BLaER1 treated with 17β-estradiol and CSF1 and Interleukin-3, amounts not matched to agents 10 nM and 100 nM (cell line): Measurements from ENCODE around the gene NEMF.
"Not testable (repeated sequence)": the region's sequence is repeated elsewhere in the genome, so short reads cannot be mapped to it uniquely, and the experiment has no call there.

ENCODE experiments used
- H3K27ac ChIP-seq, 11 experiments: shearing (Covaris generic); formaldehyde crosslinking; 2 replicates each; pipeline ENCODE4 v1.8.1; 2022
- H3K27me3 ChIP-seq, 11 experiments: shearing (Covaris generic); formaldehyde crosslinking; 2 replicates each; pipeline ENCODE4 v1.8.1; 2022
- H3K36me3 ChIP-seq, 11 experiments: shearing (Covaris generic); formaldehyde crosslinking; 2 replicates each; pipeline ENCODE4 v1.8.1; 2022
- H3K4me1 ChIP-seq, 10 experiments: shearing (Covaris generic); formaldehyde crosslinking; 2 replicates each; pipeline ENCODE4 v1.8.1; 2022
- H3K4me2 ChIP-seq, 11 experiments: shearing (Covaris generic); formaldehyde crosslinking; 2 replicates each; pipeline ENCODE4 v1.8.1; 2022
- H3K4me3 ChIP-seq, 10 experiments: shearing (Covaris generic); formaldehyde crosslinking; 2 replicates each; pipeline ENCODE4 v1.8.1; 2022
- H3K9ac ChIP-seq, 11 experiments: shearing (Covaris generic); formaldehyde crosslinking; 2 replicates each; pipeline ENCODE4 v1.8.1; 2022
- H3K9me3 ChIP-seq, 11 experiments: shearing (Covaris generic); formaldehyde crosslinking; replicated peaks in 1 of 11; 2 replicates each; pipeline ENCODE4 v1.8.1; 2022
- H4K20me1 ChIP-seq, 11 experiments: shearing (Covaris generic); formaldehyde crosslinking; 2 replicates each; pipeline ENCODE4 v1.8.1; 2022
- Cebpa-rat ChIP-seq, 11 experiments: shearing (Covaris generic); IDR thresholded peaks; 2 replicates each; pipeline ENCODE4 v1.8.1; 2022

Gene NEMF, protein sequence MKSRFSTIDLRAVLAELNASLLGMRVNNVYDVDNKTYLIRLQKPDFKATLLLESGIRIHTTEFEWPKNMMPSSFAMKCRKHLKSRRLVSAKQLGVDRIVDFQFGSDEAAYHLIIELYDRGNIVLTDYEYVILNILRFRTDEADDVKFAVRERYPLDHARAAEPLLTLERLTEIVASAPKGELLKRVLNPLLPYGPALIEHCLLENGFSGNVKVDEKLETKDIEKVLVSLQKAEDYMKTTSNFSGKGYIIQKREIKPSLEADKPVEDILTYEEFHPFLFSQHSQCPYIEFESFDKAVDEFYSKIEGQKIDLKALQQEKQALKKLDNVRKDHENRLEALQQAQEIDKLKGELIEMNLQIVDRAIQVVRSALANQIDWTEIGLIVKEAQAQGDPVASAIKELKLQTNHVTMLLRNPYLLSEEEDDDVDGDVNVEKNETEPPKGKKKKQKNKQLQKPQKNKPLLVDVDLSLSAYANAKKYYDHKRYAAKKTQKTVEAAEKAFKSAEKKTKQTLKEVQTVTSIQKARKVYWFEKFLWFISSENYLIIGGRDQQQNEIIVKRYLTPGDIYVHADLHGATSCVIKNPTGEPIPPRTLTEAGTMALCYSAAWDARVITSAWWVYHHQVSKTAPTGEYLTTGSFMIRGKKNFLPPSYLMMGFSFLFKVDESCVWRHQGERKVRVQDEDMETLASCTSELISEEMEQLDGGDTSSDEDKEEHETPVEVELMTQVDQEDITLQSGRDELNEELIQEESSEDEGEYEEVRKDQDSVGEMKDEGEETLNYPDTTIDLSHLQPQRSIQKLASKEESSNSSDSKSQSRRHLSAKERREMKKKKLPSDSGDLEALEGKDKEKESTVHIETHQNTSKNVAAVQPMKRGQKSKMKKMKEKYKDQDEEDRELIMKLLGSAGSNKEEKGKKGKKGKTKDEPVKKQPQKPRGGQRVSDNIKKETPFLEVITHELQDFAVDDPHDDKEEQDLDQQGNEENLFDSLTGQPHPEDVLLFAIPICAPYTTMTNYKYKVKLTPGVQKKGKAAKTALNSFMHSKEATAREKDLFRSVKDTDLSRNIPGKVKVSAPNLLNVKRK

DNA sequence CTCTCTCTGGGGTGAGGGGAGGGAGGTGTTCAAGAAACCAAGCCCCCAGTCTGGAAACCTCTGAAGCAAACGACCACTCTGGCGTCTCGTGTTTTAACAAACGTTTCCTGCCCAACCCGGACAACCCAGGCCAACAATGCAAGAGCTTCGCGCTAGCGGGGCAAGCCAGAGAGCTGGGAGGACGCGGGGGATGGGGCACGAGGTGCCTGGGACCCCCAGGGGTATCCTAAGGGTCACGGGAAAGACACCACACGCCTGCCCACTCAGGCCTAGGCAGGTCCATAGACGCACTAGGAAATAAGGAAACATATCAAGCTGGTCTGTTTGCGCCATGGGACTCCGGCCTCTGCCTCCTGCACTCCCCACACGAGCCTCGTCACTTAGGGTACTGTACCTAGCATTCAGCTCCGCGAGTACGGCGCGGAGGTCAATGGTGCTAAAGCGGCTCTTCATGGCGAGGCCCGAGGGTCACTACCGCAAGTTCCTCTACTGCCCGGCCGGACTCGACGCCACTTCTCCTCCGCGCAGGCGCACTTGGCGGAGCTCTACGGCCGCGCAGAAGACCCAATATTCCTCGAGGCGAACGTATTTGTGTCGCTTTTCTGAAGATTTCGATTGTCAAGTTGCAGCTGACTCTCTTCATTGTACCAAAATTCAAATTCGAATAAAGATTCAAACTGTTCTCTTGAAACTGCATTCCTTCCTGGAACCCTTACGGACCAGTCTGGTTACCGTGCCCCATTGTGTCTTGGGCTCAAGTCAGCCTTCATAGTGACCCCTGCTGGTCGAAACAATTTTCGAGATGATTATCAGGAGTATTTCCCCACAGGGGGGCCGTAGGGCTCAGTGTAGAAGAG is at the start of gene NEMF:
Gene NEMF (minus strand): TSS at position 488 of the 857 bp plus-strand sequence. CDS start 35 bp downstream, at position 453.
- peak in 1 of 11 experiments; percentile 29; a peak in 1 of 22 replicates for TF ChIP-seq Cebpa-rat (IDR thresholded peaks at IDR 0.05)
- Histone ChIP-seq H3K27me3 (no peaks in the 10 kb centered on the region), H3K4me2 (peak within 1 kb of the TSS; percentile 57 to 84 (median 78)), H3K9ac (peak within 1 kb of the TSS; percentile 91 to 99 (median 96)), H3K4me3 (peak within 1 kb of the TSS; percentile 73 to 92 (median 80)), H3K36me3 (peaks cover 34 to 39% (median 37%) of the 10 kb centered on the region in 11 experiments), H3K27ac (peak within 1 kb of the TSS; percentile 88 to 98 (median 94)), H4K20me1 (peaks cover 0 to 39% (median 22%) of the 10 kb centered on the region in 11 experiments; a peak in 14 of 22 replicates), H3K9me3 (no peaks in the 10 kb centered on the region), H3K4me1 (peaks cover 19 to 42% (median 27%) of the 10 kb centered on the region in 10 experiments)

DNA sequence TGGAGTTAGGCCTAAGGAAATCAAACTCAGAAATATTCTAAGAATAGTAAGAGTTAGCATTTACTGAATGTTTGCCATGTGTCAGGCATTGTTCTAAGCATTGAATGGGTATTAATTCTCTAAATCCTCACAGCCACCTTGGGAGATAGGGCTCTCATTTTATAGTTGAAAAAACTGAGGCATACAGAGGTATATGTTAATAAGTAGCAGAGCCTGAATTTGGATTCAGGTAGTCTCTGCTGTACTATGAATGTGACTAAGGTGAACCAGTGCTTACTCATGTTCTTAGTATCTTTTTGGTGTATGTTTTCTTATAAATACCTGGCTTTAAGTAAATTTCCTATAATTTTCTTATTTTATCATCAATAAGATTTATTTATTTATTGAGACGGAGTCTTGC is 48.4 kb upstream of the NEMF start:
- Histone ChIP-seq H3K9me3 (no peaks in the 10 kb centered on the region), H3K4me2 (peak overlapping the region in 1 of 11 experiments; percentile 41; a peak in 3 of 22 replicates), H3K9ac (no peak overlapping the region), H4K20me1 (peaks cover 17 to 45% (median 31%) of the 10 kb centered on the region in 11 experiments; a peak in 19 of 22 replicates), H3K4me1 (peaks cover 18 to 63% (median 33%) of the 10 kb centered on the region in 10 experiments), H3K27ac (no peak overlapping the region), H3K4me3 (no peak overlapping the region), H3K36me3 (peaks cover under 1 to 38% (median 14%) of the 10 kb centered on the region in 11 experiments; a peak in 15 of 22 replicates), H3K27me3 (no peaks in the 10 kb centered on the region)
- TF ChIP-seq Cebpa-rat (IDR thresholded peaks at IDR 0.05), result no peak

DNA sequence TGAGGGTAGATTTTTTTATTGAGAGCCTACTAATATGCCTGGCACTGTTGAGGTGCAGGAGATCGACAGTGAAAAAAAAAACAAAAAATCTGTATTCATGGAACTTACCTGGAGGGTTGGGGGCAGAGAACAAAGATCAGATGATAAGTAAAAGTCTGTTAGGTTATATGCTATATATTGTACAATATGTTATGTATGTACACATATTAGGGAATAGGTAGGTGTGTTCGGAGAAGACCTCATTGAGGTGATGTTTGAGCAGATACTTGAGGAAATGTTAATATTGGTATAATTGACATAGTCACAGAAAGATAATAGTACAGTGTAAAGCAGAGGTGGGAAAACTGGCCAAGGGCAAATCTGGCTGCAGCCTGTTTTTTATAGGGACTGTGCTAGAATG is 45.9 kb upstream of the NEMF start:
- TF ChIP-seq Cebpa-rat (IDR thresholded peaks at IDR 0.05), result no peak
- Histone ChIP-seq H3K9ac (peak overlapping the region in 3 of 11 experiments; percentile 98 to 99 (median 98); a peak in 7 of 22 replicates), H3K9me3 (peaks cover 0 to 5% (median 0%) of the 10 kb centered on the region in 11 experiments; a peak in 2 of 22 replicates), H3K4me2 (peak overlapping the region in 9 of 11 experiments; percentile 22 to 98 (median 87); a peak in 14 of 22 replicates), H3K27ac (peak overlapping the region in 3 of 11 experiments; percentile 17 to 98 (median 98); a peak in 5 of 22 replicates), H4K20me1 (peaks cover 39 to 70% (median 56%) of the 10 kb centered on the region in 11 experiments), H3K36me3 (peaks cover 23 to 63% (median 39%) of the 10 kb centered on the region in 11 experiments; a peak in 21 of 22 replicates), H3K4me1 (peaks cover 15 to 40% (median 31%) of the 10 kb centered on the region in 10 experiments), H3K4me3 (peak overlapping the region in 3 of 10 experiments; percentile 79 to 90 (median 88); a peak in 6 of 20 replicates), H3K27me3 (no peaks in the 10 kb centered on the region)

DNA sequence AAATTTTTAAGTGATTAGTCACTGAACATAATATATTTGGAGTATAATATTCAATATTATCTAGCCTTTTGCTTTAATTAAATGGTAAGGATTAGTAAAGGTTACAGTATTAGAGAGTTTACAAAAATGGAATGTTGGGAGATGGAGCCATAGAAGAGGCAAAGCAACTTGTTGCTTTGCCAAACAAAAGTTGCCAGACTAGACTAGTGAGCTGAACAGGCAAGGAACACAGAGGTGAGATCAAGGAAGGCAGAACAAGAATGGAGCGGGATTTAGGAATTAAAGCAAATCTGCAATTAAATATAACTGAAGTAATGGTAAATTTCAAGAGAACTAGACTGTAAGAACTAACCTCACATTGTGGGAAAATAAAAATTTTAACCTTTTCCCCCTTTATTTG is 45.4 kb upstream of the NEMF start:
- Histone ChIP-seq H3K4me2 (peak overlapping the region; percentile 37 to 98 (median 87); a peak in 20 of 22 replicates), H3K27me3 (no peaks in the 10 kb centered on the region), H3K4me1 (peaks cover 15 to 40% (median 31%) of the 10 kb centered on the region in 10 experiments), H3K4me3 (peak overlapping the region in 4 of 10 experiments; percentile 48 to 90 (median 84); a peak in 7 of 20 replicates), H3K36me3 (peaks cover 23 to 64% (median 40%) of the 10 kb centered on the region in 11 experiments; a peak in 21 of 22 replicates), H3K27ac (peak overlapping the region in 3 of 11 experiments; percentile 64 to 98 (median 98); a peak in 5 of 22 replicates), H3K9ac (peak overlapping the region in 3 of 11 experiments; percentile 98 to 99 (median 98); a peak in 8 of 22 replicates), H3K9me3 (peaks cover 0 to 5% (median 0%) of the 10 kb centered on the region in 11 experiments; a peak in 2 of 22 replicates), H4K20me1 (peaks cover 44 to 74% (median 61%) of the 10 kb centered on the region in 11 experiments)
- TF ChIP-seq Cebpa-rat (IDR thresholded peaks at IDR 0.05), result no peak

DNA sequence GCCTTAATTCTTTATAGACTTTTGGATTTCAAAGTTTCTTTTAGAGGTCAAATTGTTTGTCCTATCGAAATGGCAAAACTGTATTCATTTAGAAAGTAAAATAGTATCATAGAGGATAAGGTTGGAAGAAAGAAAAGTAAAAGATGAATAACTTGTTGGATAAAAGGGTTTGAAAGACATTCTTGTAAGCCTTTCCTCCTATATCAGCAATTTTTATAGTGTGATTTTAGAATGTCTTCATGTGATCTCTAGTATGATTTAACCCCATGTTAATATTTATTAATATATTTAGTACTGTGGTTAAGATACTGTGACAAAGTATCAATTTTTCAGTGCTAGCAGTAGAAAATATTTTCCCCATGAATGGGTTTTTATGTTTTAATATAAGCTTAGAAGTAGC is 44.8 kb upstream of the NEMF start:
- Histone ChIP-seq H3K9ac (peak overlapping the region in 7 of 11 experiments; percentile 8 to 100 (median 98); a peak in 10 of 22 replicates), H3K9me3 (peaks cover 0 to 5% (median 0%) of the 10 kb centered on the region in 11 experiments; a peak in 2 of 22 replicates), H3K27ac (peak overlapping the region in 5 of 11 experiments; percentile 12 to 98 (median 64); a peak in 8 of 22 replicates), H3K4me1 (peaks cover 15 to 40% (median 31%) of the 10 kb centered on the region in 10 experiments), H3K4me3 (peak overlapping the region in 9 of 10 experiments; percentile 79 to 99 (median 95); a peak in 14 of 20 replicates), H4K20me1 (peaks cover 44 to 74% (median 62%) of the 10 kb centered on the region in 11 experiments), H3K4me2 (peak overlapping the region; percentile 80 to 98 (median 87); a peak in 21 of 22 replicates), H3K27me3 (no peaks in the 10 kb centered on the region), H3K36me3 (peaks cover 23 to 64% (median 40%) of the 10 kb centered on the region in 11 experiments; a peak in 21 of 22 replicates)
- no peak for TF ChIP-seq Cebpa-rat (IDR thresholded peaks at IDR 0.05)

DNA sequence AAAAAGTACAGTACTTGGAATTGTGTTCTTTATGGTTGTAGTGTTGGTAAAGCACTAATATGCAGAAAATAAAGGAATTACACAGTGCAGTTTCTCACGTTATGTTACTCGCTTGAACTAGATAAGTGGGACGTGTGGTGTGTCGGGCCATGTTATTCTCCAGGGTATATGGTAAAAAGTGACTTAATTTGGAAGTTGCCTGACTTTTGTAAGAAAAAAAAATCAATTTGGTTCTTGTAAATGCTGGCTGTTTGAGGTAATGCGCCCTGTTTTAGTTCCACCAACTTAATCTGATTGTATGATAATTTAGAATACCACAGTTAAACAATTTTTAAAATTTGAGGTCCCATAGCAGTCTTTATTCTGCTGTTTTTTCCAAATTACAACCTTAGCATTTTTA is 44.4 kb upstream of the NEMF start:
- Histone ChIP-seq H3K4me1 (peaks cover 17 to 43% (median 33%) of the 10 kb centered on the region in 10 experiments), H3K27me3 (no peaks in the 10 kb centered on the region), H3K4me2 (peak overlapping the region; percentile 80 to 98 (median 87)), H3K9ac (peak overlapping the region in 8 of 11 experiments; percentile 8 to 100 (median 98); a peak in 12 of 22 replicates), H3K4me3 (peak overlapping the region; percentile 79 to 99 (median 94); a peak in 17 of 20 replicates), H4K20me1 (peaks cover 44 to 74% (median 62%) of the 10 kb centered on the region in 11 experiments), H3K36me3 (peaks cover 23 to 64% (median 40%) of the 10 kb centered on the region in 11 experiments; a peak in 21 of 22 replicates), H3K9me3 (peaks cover 0 to 5% (median 0%) of the 10 kb centered on the region in 11 experiments; a peak in 2 of 22 replicates), H3K27ac (peak overlapping the region in 6 of 11 experiments; percentile 10 to 98 (median 55); a peak in 8 of 22 replicates)
- no peak for TF ChIP-seq Cebpa-rat (IDR thresholded peaks at IDR 0.05)

DNA sequence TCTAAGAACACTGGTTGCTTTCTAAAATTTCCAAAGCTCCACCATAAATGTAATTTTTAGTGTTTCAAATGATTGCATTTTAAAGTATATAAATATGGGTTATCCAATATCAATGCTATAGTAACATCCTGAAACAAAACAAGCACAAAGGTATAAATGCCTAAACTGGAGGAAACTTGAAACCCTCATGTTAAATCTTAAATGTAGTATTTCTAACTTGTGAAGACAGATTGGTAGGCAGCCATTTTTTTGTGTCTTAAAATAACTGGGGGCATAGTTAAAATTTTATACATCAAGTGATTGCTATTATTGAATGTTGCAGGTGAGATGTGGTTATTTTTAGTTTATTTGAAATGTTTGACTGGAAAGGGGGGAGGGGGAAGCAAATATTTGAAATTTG is 43.7 kb upstream of the NEMF start:
- H3K4me2 ChIP-seq, result peak overlapping the region; percentile 78 to 98 (median 87)
- H3K27ac ChIP-seq, result peak overlapping the region in 9 of 11 experiments; percentile 3 to 100 (median 96); a peak in 13 of 22 replicates
- H3K9ac ChIP-seq, result peak overlapping the region; percentile 97 to 100 (median 99); a peak in 20 of 22 replicates
- H3K4me3 ChIP-seq, result peak overlapping the region; percentile 79 to 99 (median 94)
- H4K20me1 ChIP-seq, result peaks cover 44 to 74% (median 62%) of the 10 kb centered on the region in 11 experiments
- H3K36me3 ChIP-seq, result peaks cover 23 to 64% (median 40%) of the 10 kb centered on the region in 11 experiments; a peak in 21 of 22 replicates
- peaks cover 23 to 50% (median 39%) of the 10 kb centered on the region in 10 experiments for H3K4me1 ChIP-seq
- H3K9me3 ChIP-seq, H3K27me3 ChIP-seq: not testable (repeated sequence)
